Measurements from ENCODE around the gene ARHGEF9.

The ARHGEF9 gene

GRCh38 chrX:63735882-63736281 lies 49.1 kb downstream of the ARHGEF9 start:
- H3K9ac ChIP-seq (ENCODE audit: low read length) = no peak overlapping the region
- H3K4me3 ChIP-seq (ENCODE audit: low read depth, low read length, poor library complexity, severe bottlenecking) = no peak overlapping the region
- no peaks in the 10 kb centered on the region for H3K4me1 ChIP-seq (ENCODE audit: insufficient read depth, low read length, severe bottlenecking)
- H2AFZ ChIP-seq (ENCODE audit: low read length) = no peak overlapping the region
- H3F3A ChIP-seq (ENCODE audit: insufficient read depth, low read length) = no peaks in the 10 kb centered on the region
- H3K4me2 ChIP-seq (ENCODE audit: low read length) = no peak overlapping the region
- TF ChIP-seq CTCF (IDR thresholded peaks at IDR 0.05; ENCODE audit: low read length) (no peak), EZH2 (IDR thresholded peaks at IDR 0.05; ENCODE audit: borderline replicate concordance, low read length) (no peak)
- no peaks in the 10 kb centered on the region for H3K9me2 ChIP-seq (ENCODE audit: low read depth, low read length)
- H3K79me2 ChIP-seq (ENCODE audit: insufficient read depth, low read length) = no peaks in the 10 kb centered on the region
- H3K27ac ChIP-seq (ENCODE audit: low read depth, low read length, poor library complexity, severe bottlenecking) = no peak overlapping the region
- H3K9me3 ChIP-seq (ENCODE audit: low read length) = no peaks in the 10 kb centered on the region
- no peaks in the 10 kb centered on the region for H4K20me1 ChIP-seq (ENCODE audit: insufficient read depth, low read length)
- no peaks in the 10 kb centered on the region for H3K27me3 ChIP-seq (ENCODE audit: insufficient read depth, low read length)
- no peaks in the 10 kb centered on the region for H3K36me3 ChIP-seq (ENCODE audit: insufficient read depth, low read length)

GRCh38 chrX:63720293-63720692 lies 64.7 kb downstream of the ARHGEF9 start:
- Histone ChIP-seq H3K9ac (ENCODE audit: low read length) (no peak overlapping the region), H3K9me2 (ENCODE audit: low read depth, low read length) (no peaks in the 10 kb centered on the region), H4K20me1 (ENCODE audit: insufficient read depth, low read length) (no peaks in the 10 kb centered on the region), H3K27ac (ENCODE audit: low read depth, low read length, poor library complexity, severe bottlenecking) (no peak overlapping the region), H3K36me3 (ENCODE audit: insufficient read depth, low read length) (peaks cover 54% of the 10 kb centered on the region), H3K27me3 (ENCODE audit: insufficient read depth, low read length) (no peaks in the 10 kb centered on the region), H3K4me1 (ENCODE audit: insufficient read depth, low read length, severe bottlenecking) (no peaks in the 10 kb centered on the region), H3K79me2 (ENCODE audit: insufficient read depth, low read length) (no peaks in the 10 kb centered on the region), H3K9me3 (ENCODE audit: low read length) (no peaks in the 10 kb centered on the region), H3F3A (ENCODE audit: insufficient read depth, low read length) (no peaks in the 10 kb centered on the region), H2AFZ (ENCODE audit: low read length) (no peak overlapping the region), H3K4me3 (ENCODE audit: low read depth, low read length, poor library complexity, severe bottlenecking) (no peak overlapping the region), H3K4me2 (ENCODE audit: low read length) (no peak overlapping the region)
- TF ChIP-seq EZH2 (IDR thresholded peaks at IDR 0.05; ENCODE audit: borderline replicate concordance, low read length) = no peak
- no peak for TF ChIP-seq CTCF (IDR thresholded peaks at IDR 0.05; ENCODE audit: low read length)

- Histone ChIP-seq H3K4me1 (ENCODE audit: insufficient read depth, low read length, severe bottlenecking) (no peaks in the 10 kb centered on the region), H3K4me3 (ENCODE audit: low read depth, low read length, poor library complexity, severe bottlenecking) (no peak overlapping the region), H3K9me2 (ENCODE audit: low read depth, low read length) (no peaks in the 10 kb centered on the region), H3F3A (ENCODE audit: insufficient read depth, low read length) (no peaks in the 10 kb centered on the region), H3K79me2 (ENCODE audit: insufficient read depth, low read length) (no peaks in the 10 kb centered on the region), H3K9ac (ENCODE audit: low read length) (no peak overlapping the region), H4K20me1 (ENCODE audit: insufficient read depth, low read length) (no peaks in the 10 kb centered on the region), H2AFZ (ENCODE audit: low read length) (no peak overlapping the region), H3K4me2 (ENCODE audit: low read length) (no peak overlapping the region), H3K9me3 (ENCODE audit: low read length) (no peaks in the 10 kb centered on the region), H3K27me3 (ENCODE audit: insufficient read depth, low read length) (no peaks in the 10 kb centered on the region), H3K27ac (ENCODE audit: low read depth, low read length, poor library complexity, severe bottlenecking) (no peak overlapping the region), H3K36me3 (ENCODE audit: insufficient read depth, low read length) (peaks cover 61% of the 10 kb centered on the region)
- TF ChIP-seq CTCF (IDR thresholded peaks at IDR 0.05; ENCODE audit: low read length) (no peak), EZH2 (IDR thresholded peaks at IDR 0.05; ENCODE audit: borderline replicate concordance, low read length) (no peak)
Observed at GRCh38 chrX:63719633-63720032, 65.4 kb downstream of the ARHGEF9 start.
